WTC11 (cell line): Measurements from ENCODE around the gene KIF12. TPM values are rescaled to one million over a fixed set of nuclear protein-coding genes. Genes with fewer than 3 reads are reported as not detected.

ENCODE experiments used
- ATAC-seq: fragments of 200-7000 bp; cut with Tn5 transposase; 2 replicates; pipeline ENCODE4 v1.10.0; 2021; ENCODE audit warnings: mild to moderate bottlenecking, moderate library complexity
- CTCF ChIA-PET: fragments of 300-600 bp; sonication (Branson Sonifier 250); formaldehyde crosslinking; loops from one replicate; lab custom pipeline; 2021; ENCODE audit warnings: antibody characterized with exemption; lab: Charles Lee
- POLR2A ChIA-PET: fragments of 350-600 bp; sonication (Branson Sonifier 250); formaldehyde crosslinking; loops from one replicate; lab custom pipeline; 2021; ENCODE audit warnings: antibody characterized with exemption; lab: Charles Lee
- DNase-seq: peaks from one replicate; pipeline ENCODE4 v3.0.0; 2021; ENCODE audit warnings: low spot score
- H3K27ac Mint-ChIP-seq: 2 replicates; pipeline ENCODE4 v1.8.0; 2021; ENCODE audit warnings: mixed read lengths
- H3K27me3 Mint-ChIP-seq: 2 replicates; pipeline ENCODE4 v1.8.0; 2021; ENCODE audit warnings: low read depth, mild to moderate bottlenecking, moderate library complexity, mixed read lengths
- H3K36me3 Mint-ChIP-seq: 2 replicates; pipeline ENCODE4 v1.8.0; 2021; ENCODE audit warnings: mixed read lengths
- H3K4me1 Mint-ChIP-seq: 2 replicates; pipeline ENCODE4 v1.8.0; 2022; ENCODE audit warnings: mixed read lengths
- H3K4me3 Mint-ChIP-seq: 2 replicates; pipeline ENCODE4 v1.8.0; 2021; ENCODE audit warnings: mild to moderate bottlenecking, moderate library complexity, mixed read lengths
- H3K9me3 Mint-ChIP-seq: 2 replicates; pipeline ENCODE4 v1.8.0; 2021; ENCODE audit warnings: mixed read lengths
- E2F5 ChIP-seq: sonication (generic); formaldehyde crosslinking; IDR thresholded peaks from 2 replicates; pipeline ENCODE4 v1.8.1; 2022; ENCODE audit warnings: mild to moderate bottlenecking, moderate library complexity, missing genetic modification reagents
- ELF4 ChIP-seq: sonication (generic); formaldehyde crosslinking; IDR thresholded peaks from 2 replicates; pipeline ENCODE4 v1.8.1; 2022; ENCODE audit warnings: low read depth, mild to moderate bottlenecking, moderate library complexity, missing genetic modification reagents
- EMX1 ChIP-seq: fragments of 250-450 bp; sonication (Bioruptor Pico); IDR thresholded peaks from 2 replicates; pipeline ENCODE4 v1.8.0; 2021; ENCODE audit warnings: mild to moderate bottlenecking
- ESRRA ChIP-seq: sonication (generic); formaldehyde crosslinking; IDR thresholded peaks from 2 replicates; pipeline ENCODE4 v1.8.1; 2022; ENCODE audit warnings: mild to moderate bottlenecking, missing genetic modification reagents, borderline replicate concordance
- HMGA2 ChIP-seq: fragments of 250-450 bp; sonication (Bioruptor Pico); IDR thresholded peaks from 2 replicates; pipeline ENCODE4 v1.4.0; 2021; ENCODE audit warnings: mild to moderate bottlenecking, moderate library complexity
- MYBL2 ChIP-seq: sonication (generic); formaldehyde crosslinking; IDR thresholded peaks from 2 replicates; pipeline ENCODE4 v1.8.1; 2023; ENCODE audit warnings: mild to moderate bottlenecking, moderate library complexity, missing genetic modification reagents
- PRRX2 ChIP-seq: fragments of 250-450 bp; sonication (Bioruptor Pico); IDR thresholded peaks from 2 replicates; pipeline ENCODE4 v1.8.0; 2021; ENCODE audit warnings: mild to moderate bottlenecking
- RELA ChIP-seq: sonication (generic); formaldehyde crosslinking; IDR thresholded peaks from 2 replicates; pipeline ENCODE4 v1.8.1; 2022; ENCODE audit warnings: missing genetic modification reagents, mild to moderate bottlenecking, borderline replicate concordance
- SOX15 ChIP-seq: fragments of 250-450 bp; sonication (Bioruptor Pico); IDR thresholded peaks from 2 replicates; pipeline ENCODE4 v1.9.0; 2021; ENCODE audit warnings: mild to moderate bottlenecking
- TEAD1 ChIP-seq: sonication (generic); formaldehyde crosslinking; IDR thresholded peaks from 2 replicates; pipeline ENCODE4 v1.8.0; 2022; ENCODE audit warnings: mild to moderate bottlenecking, missing genetic modification reagents
- total RNA-seq: library from RNA; stranded (reverse); gene quantifications from 3 replicates; pipeline ENCODE4 v1.2.3, GENCODE V29; 2021
- TF ChIP-seq, protein P1 (sequence below): sonication (generic); formaldehyde crosslinking; IDR thresholded peaks from 2 replicates; pipeline ENCODE4 v1.8.1; 2023; ENCODE audit warnings: mild to moderate bottlenecking, missing genetic modification reagents, moderate library complexity
- TF ChIP-seq, protein P2 (sequence below): sonication (generic); formaldehyde crosslinking; IDR thresholded peaks from 2 replicates; pipeline ENCODE4 v1.8.0; 2023; ENCODE audit warnings: missing genetic modification reagents, mild to moderate bottlenecking, borderline replicate concordance
- TF ChIP-seq, protein P3 (sequence below): sonication (generic); formaldehyde crosslinking; IDR thresholded peaks from 2 replicates; pipeline ENCODE4 v1.8.0; 2022; ENCODE audit warnings: mild to moderate bottlenecking, missing genetic modification reagents
- TF ChIP-seq, protein P4 (sequence below): sonication (generic); formaldehyde crosslinking; IDR thresholded peaks from 2 replicates; pipeline ENCODE4 v1.8.0; 2022; ENCODE audit warnings: mild to moderate bottlenecking, missing genetic modification reagents
- TF ChIP-seq, protein P5 (sequence below): fragments of 250-450 bp; sonication (Bioruptor Pico); IDR thresholded peaks from 2 replicates; pipeline ENCODE4 v1.9.0; 2021; ENCODE audit warnings: mild to moderate bottlenecking

Gene KIF12
- total RNA-seq, 1 experiment from 2014 or later = 4.0 TPM

- TF ChIP-seq, protein P1, sequence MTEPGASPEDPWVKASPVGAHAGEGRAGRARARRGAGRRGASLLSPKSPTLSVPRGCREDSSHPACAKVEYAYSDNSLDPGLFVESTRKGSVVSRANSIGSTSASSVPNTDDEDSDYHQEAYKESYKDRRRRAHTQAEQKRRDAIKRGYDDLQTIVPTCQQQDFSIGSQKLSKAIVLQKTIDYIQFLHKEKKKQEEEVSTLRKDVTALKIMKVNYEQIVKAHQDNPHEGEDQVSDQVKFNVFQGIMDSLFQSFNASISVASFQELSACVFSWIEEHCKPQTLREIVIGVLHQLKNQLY (CRISPR knock-in tag) = no peak
Measured at GRCh38 chr9:114077162-114077837, 21.8 kb downstream of the KIF12 start (continued).

GRCh38 chr9:114076237-114077161, 22.6 kb downstream of the KIF12 start:
- Mint-ChIP-seq H3K4me1 (peaks cover 9% of the 10 kb centered on the region), H3K9me3 (no peaks in the 10 kb centered on the region; the same call in 1 of the 2 replicates), H3K4me3 (no peak overlapping the region), H3K27me3 (peaks cover 40% of the 10 kb centered on the region), H3K27ac (no peak overlapping the region), H3K36me3 (no peaks in the 10 kb centered on the region)
- CTCF ChIA-PET = interaction anchor here (1.2 to 3.4 kb wide), 2 partner anchors 214 kb away, joined by 3 to 14 read pairs; no protein-coding TSS in a partner anchor
- POLR2A ChIA-PET = no interaction called here
- no peak for TF ChIP-seq MYBL2 (CRISPR knock-in tag)
- ATAC-seq (peak; percentile 71), DNase-seq (peak; percentile 38)

- CTCF ChIA-PET = interaction anchor here (1.2 kb wide), 1 partner anchor 215 kb away, joined by 3 read pairs; no protein-coding TSS in a partner anchor
- H3K4me3 Mint-ChIP-seq = no peak overlapping the region
- DNase-seq = no peak
- H3K27me3 Mint-ChIP-seq = peaks cover 36% of the 10 kb centered on the region
- peaks cover 9% of the 10 kb centered on the region for H3K4me1 Mint-ChIP-seq
- H3K27ac Mint-ChIP-seq = no peak overlapping the region
- ATAC-seq = no peak
- TF ChIP-seq EMX1 = no peak
- no peak for TF ChIP-seq SOX15 (CRISPR knock-in tag)
- H3K36me3 Mint-ChIP-seq = no peaks in the 10 kb centered on the region
- POLR2A ChIA-PET = no interaction called here
- H3K9me3 Mint-ChIP-seq = no peaks in the 10 kb centered on the region; the same call in 1 of the 2 replicates
Measured at GRCh38 chr9:114075602-114076001, 23.5 kb downstream of the KIF12 start.

- CTCF ChIA-PET = interaction anchor here (0.7 to 4.6 kb wide), 4 partner anchors 10 to 834 kb away, joined by 3 to 29 read pairs (median 4); no protein-coding TSS in a partner anchor
- Mint-ChIP-seq H3K36me3 (no peaks in the 10 kb centered on the region), H3K4me1 (peaks cover 9% of the 10 kb centered on the region), H3K4me3 (no peak overlapping the region), H3K27ac (no peak overlapping the region), H3K9me3 (no peaks in the 10 kb centered on the region), H3K27me3 (peaks cover 29% of the 10 kb centered on the region)
- POLR2A ChIA-PET = no interaction called here
- peak; percentile 45 for ATAC-seq
- DNase-seq = no peak
- no peak for TF ChIP-seq ESRRA
- TF ChIP-seq, protein P2, sequence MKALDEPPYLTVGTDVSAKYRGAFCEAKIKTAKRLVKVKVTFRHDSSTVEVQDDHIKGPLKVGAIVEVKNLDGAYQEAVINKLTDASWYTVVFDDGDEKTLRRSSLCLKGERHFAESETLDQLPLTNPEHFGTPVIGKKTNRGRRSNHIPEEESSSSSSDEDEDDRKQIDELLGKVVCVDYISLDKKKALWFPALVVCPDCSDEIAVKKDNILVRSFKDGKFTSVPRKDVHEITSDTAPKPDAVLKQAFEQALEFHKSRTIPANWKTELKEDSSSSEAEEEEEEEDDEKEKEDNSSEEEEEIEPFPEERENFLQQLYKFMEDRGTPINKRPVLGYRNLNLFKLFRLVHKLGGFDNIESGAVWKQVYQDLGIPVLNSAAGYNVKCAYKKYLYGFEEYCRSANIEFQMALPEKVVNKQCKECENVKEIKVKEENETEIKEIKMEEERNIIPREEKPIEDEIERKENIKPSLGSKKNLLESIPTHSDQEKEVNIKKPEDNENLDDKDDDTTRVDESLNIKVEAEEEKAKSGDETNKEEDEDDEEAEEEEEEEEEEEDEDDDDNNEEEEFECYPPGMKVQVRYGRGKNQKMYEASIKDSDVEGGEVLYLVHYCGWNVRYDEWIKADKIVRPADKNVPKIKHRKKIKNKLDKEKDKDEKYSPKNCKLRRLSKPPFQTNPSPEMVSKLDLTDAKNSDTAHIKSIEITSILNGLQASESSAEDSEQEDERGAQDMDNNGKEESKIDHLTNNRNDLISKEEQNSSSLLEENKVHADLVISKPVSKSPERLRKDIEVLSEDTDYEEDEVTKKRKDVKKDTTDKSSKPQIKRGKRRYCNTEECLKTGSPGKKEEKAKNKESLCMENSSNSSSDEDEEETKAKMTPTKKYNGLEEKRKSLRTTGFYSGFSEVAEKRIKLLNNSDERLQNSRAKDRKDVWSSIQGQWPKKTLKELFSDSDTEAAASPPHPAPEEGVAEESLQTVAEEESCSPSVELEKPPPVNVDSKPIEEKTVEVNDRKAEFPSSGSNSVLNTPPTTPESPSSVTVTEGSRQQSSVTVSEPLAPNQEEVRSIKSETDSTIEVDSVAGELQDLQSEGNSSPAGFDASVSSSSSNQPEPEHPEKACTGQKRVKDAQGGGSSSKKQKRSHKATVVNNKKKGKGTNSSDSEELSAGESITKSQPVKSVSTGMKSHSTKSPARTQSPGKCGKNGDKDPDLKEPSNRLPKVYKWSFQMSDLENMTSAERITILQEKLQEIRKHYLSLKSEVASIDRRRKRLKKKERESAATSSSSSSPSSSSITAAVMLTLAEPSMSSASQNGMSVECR (CRISPR knock-in tag) = no peak
- TF ChIP-seq, protein P3, sequence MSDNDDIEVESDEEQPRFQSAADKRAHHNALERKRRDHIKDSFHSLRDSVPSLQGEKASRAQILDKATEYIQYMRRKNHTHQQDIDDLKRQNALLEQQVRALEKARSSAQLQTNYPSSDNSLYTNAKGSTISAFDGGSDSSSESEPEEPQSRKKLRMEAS (CRISPR knock-in tag) = no peak
- TF ChIP-seq PRRX2 (CRISPR knock-in tag) = no peak
- TF ChIP-seq, protein P4, sequence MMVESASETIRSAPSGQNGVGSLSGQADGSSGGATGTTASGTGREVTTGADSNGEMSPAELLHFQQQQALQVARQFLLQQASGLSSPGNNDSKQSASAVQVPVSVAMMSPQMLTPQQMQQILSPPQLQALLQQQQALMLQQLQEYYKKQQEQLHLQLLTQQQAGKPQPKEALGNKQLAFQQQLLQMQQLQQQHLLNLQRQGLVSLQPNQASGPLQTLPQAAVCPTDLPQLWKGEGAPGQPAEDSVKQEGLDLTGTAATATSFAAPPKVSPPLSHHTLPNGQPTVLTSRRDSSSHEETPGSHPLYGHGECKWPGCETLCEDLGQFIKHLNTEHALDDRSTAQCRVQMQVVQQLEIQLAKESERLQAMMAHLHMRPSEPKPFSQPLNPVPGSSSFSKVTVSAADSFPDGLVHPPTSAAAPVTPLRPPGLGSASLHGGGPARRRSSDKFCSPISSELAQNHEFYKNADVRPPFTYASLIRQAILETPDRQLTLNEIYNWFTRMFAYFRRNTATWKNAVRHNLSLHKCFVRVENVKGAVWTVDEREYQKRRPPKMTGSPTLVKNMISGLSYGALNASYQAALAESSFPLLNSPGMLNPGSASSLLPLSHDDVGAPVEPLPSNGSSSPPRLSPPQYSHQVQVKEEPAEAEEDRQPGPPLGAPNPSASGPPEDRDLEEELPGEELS (CRISPR knock-in tag) = no peak
- TF ChIP-seq RELA (CRISPR knock-in tag) = no peak
- no peak for TF ChIP-seq E2F5
- no peak for TF ChIP-seq ELF4 (CRISPR knock-in tag)
- TF ChIP-seq, protein P5, sequence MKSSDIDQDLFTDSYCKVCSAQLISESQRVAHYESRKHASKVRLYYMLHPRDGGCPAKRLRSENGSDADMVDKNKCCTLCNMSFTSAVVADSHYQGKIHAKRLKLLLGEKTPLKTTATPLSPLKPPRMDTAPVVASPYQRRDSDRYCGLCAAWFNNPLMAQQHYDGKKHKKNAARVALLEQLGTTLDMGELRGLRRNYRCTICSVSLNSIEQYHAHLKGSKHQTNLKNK (CRISPR knock-in tag) = no peak
- TF ChIP-seq TEAD1 = no peak
- no peak for TF ChIP-seq HMGA2 (CRISPR knock-in tag)
Measured at GRCh38 chr9:114072184-114073140, 26.6 kb downstream of the KIF12 start.
